A673 (cell line): ENCODE measurements around the gene FOXN3.

Source experiments
- EZH2 ChIP-seq: fragments of 200-600 bp; sonication (generic); IDR thresholded peaks from 2 replicates; pipeline ENCODE4 v1.6.1; 2017; ENCODE audit warnings: borderline replicate concordance, low read depth, mild to moderate bottlenecking, mixed read lengths, antibody characterized with exemption, low read length; ENCODE audit not compliant: poor library complexity, severe bottlenecking
- TF ChIP-seq, protein P1 (sequence below): fragments of 300-800, 200-600 bp; sonication (generic); conservative IDR thresholded peaks from 2 replicates; pipeline ENCODE4 v1.5.1; 2017; ENCODE audit warnings: low read depth, mild to moderate bottlenecking, antibody characterized with exemption, low read length, moderate library complexity, mixed read lengths

DNA sequence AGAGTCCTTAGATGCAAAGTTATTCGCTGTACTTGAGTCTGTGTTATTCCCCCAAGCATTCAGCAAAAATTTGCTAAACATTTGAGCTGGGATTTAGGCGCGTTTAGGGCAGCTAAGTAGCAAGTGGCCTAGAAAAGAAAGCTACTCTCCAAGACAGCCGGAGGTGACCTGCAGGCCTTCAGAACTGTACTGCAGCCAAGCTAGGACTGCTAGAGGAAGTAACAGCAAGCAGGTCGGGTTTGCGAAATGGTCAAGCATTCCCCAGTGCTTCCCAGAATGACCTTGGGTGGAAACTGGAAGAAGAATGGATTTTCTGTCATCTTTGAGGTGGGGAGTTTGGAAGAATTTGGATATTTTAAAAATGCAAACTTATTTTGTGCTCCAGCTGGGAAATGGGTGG, 287.5 kb downstream of the FOXN3 start:
- no peak for TF ChIP-seq EZH2
- TF ChIP-seq, protein P1, sequence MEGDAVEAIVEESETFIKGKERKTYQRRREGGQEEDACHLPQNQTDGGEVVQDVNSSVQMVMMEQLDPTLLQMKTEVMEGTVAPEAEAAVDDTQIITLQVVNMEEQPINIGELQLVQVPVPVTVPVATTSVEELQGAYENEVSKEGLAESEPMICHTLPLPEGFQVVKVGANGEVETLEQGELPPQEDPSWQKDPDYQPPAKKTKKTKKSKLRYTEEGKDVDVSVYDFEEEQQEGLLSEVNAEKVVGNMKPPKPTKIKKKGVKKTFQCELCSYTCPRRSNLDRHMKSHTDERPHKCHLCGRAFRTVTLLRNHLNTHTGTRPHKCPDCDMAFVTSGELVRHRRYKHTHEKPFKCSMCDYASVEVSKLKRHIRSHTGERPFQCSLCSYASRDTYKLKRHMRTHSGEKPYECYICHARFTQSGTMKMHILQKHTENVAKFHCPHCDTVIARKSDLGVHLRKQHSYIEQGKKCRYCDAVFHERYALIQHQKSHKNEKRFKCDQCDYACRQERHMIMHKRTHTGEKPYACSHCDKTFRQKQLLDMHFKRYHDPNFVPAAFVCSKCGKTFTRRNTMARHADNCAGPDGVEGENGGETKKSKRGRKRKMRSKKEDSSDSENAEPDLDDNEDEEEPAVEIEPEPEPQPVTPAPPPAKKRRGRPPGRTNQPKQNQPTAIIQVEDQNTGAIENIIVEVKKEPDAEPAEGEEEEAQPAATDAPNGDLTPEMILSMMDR, result no peak
